Measurements from ENCODE around the gene NRDE2. TPM values are rescaled to one million over a fixed set of nuclear protein-coding genes. Genes with fewer than 3 reads are reported as not detected.

The NRDE2 gene
- 10 to 100 TPM; 18.6 to 21.5 TPM for total RNA-seq
- 31.4 to 41.6 reads per million in 2 donors for total RNA-seq

- Mint-ChIP-seq H3K36me3 (ENCODE audit: low read depth) (no peaks in the 10 kb centered on the region), H3K27me3 (peaks cover 14% of the 10 kb centered on the region), H3K27ac (peak within 1 kb of the TSS; percentile 92), H3K4me1 (peaks cover 19% of the 10 kb centered on the region), H3K4me3 (peak within 1 kb of the TSS; percentile 90)
- peak; percentile 79 to 81 (median 81) for DNase-seq
- peak; percentile 96 for ATAC-seq
- H3K9me3 ChIP-seq (ENCODE audit: control insufficient read depth, low read length, poor library complexity, severe bottlenecking), result no peaks in the 10 kb centered on the region
Measured at GRCh38 chr14:90331497-90332270, at the start of gene NRDE2. TSS of gene NRDE2 (minus strand) at chr14:90331941. CDS start at chr14:90331904, 37 bp downstream.

GRCh38 chr14:90381011-90381786, 49.5 kb upstream of the NRDE2 start:
- Mint-ChIP-seq H3K27ac (no peak overlapping the region), H3K4me3 (peak overlapping the region; percentile 33), H3K27me3 (no peaks in the 10 kb centered on the region), H3K36me3 (ENCODE audit: low read depth) (no peaks in the 10 kb centered on the region), H3K4me1 (peaks cover 11% of the 10 kb centered on the region)
- H3K9me3 ChIP-seq (ENCODE audit: control insufficient read depth, low read length, poor library complexity, severe bottlenecking), result no peaks in the 10 kb centered on the region
- DNase-seq (no peak), ATAC-seq (no peak)

GRCh38 chr14:90379106-90379505, 47.4 kb upstream of the NRDE2 start:
- Mint-ChIP-seq H3K36me3 (ENCODE audit: low read depth) (no peaks in the 10 kb centered on the region), H3K27me3 (no peaks in the 10 kb centered on the region), H3K27ac (no peak overlapping the region), H3K4me3 (no peak overlapping the region), H3K4me1 (peaks cover 7% of the 10 kb centered on the region)
- DNase-seq, result no peak
- ATAC-seq, result no peak
- H3K9me3 ChIP-seq (ENCODE audit: control insufficient read depth, low read length, poor library complexity, severe bottlenecking), result no peaks in the 10 kb centered on the region

- DNase-seq (no peak), ATAC-seq (no peak)
- Mint-ChIP-seq H3K36me3 (ENCODE audit: low read depth) (no peaks in the 10 kb centered on the region), H3K4me3 (no peak overlapping the region), H3K27ac (no peak overlapping the region), H3K27me3 (no peaks in the 10 kb centered on the region), H3K4me1 (peaks cover 7% of the 10 kb centered on the region)
- H3K9me3 ChIP-seq (ENCODE audit: control insufficient read depth, low read length, poor library complexity, severe bottlenecking), result no peaks in the 10 kb centered on the region
Measured at GRCh38 chr14:90378249-90378648, 46.5 kb upstream of the NRDE2 start.

GRCh38 chr14:90375934-90376333, 44.2 kb upstream of the NRDE2 start:
- H3K9me3 ChIP-seq (ENCODE audit: control insufficient read depth, low read length, poor library complexity, severe bottlenecking), result no peaks in the 10 kb centered on the region
- Mint-ChIP-seq H3K27ac (peak overlapping the region; percentile 21), H3K36me3 (ENCODE audit: low read depth) (no peaks in the 10 kb centered on the region), H3K4me1 (peaks cover 3% of the 10 kb centered on the region), H3K4me3 (no peak overlapping the region), H3K27me3 (no peaks in the 10 kb centered on the region)
- no peak for ATAC-seq
- no peak for DNase-seq

- ATAC-seq, result no peak
- H3K9me3 ChIP-seq (ENCODE audit: control insufficient read depth, low read length, poor library complexity, severe bottlenecking), result no peaks in the 10 kb centered on the region
- Mint-ChIP-seq H3K4me1 (peaks cover 3% of the 10 kb centered on the region), H3K36me3 (ENCODE audit: low read depth) (no peaks in the 10 kb centered on the region), H3K27me3 (peaks cover 4% of the 10 kb centered on the region), H3K27ac (no peak overlapping the region), H3K4me3 (no peak overlapping the region)
- DNase-seq, result no peak
Measured at GRCh38 chr14:90374813-90375212, 43.1 kb upstream of the NRDE2 start.

- H3K4me3 Mint-ChIP-seq, result no peak overlapping the region
- ATAC-seq (no peak), DNase-seq (no peak)
- no peaks in the 10 kb centered on the region for H3K36me3 Mint-ChIP-seq (ENCODE audit: low read depth)
- H3K4me1 Mint-ChIP-seq, result no peaks in the 10 kb centered on the region
- H3K27ac Mint-ChIP-seq, result no peak overlapping the region
- H3K9me3 ChIP-seq (ENCODE audit: control insufficient read depth, low read length, poor library complexity, severe bottlenecking), result no peaks in the 10 kb centered on the region
- H3K27me3 Mint-ChIP-seq, result peaks cover 4% of the 10 kb centered on the region
Measured at GRCh38 chr14:90373887-90374286, 42.1 kb upstream of the NRDE2 start.

- peaks cover 4% of the 10 kb centered on the region for H3K27me3 Mint-ChIP-seq
- H3K9me3 ChIP-seq (ENCODE audit: control insufficient read depth, low read length, poor library complexity, severe bottlenecking), result no peaks in the 10 kb centered on the region
- ATAC-seq (peak; percentile 90), DNase-seq (no peak)
- H3K36me3 Mint-ChIP-seq (ENCODE audit: low read depth), result no peaks in the 10 kb centered on the region
- H3K4me1 Mint-ChIP-seq, result peaks cover 2% of the 10 kb centered on the region
- no peak overlapping the region for H3K4me3 Mint-ChIP-seq
- H3K27ac Mint-ChIP-seq, result no peak overlapping the region
Measured at GRCh38 chr14:90368946-90369721, 37.4 kb upstream of the NRDE2 start.

GRCh38 chr14:90362558-90362896, 30.8 kb upstream of the NRDE2 start:
- Mint-ChIP-seq H3K4me3 (no peak overlapping the region), H3K4me1 (peaks cover 2% of the 10 kb centered on the region), H3K27me3 (peaks cover 21% of the 10 kb centered on the region), H3K27ac (no peak overlapping the region), H3K36me3 (ENCODE audit: low read depth) (peaks cover 2% of the 10 kb centered on the region)
- DNase-seq, result no peak
- no peaks in the 10 kb centered on the region for H3K9me3 ChIP-seq (ENCODE audit: control insufficient read depth, low read length, poor library complexity, severe bottlenecking)
- no peak for ATAC-seq

- H3K36me3 Mint-ChIP-seq (ENCODE audit: low read depth), result peaks cover 2% of the 10 kb centered on the region
- no peak overlapping the region for H3K4me3 Mint-ChIP-seq
- H3K9me3 ChIP-seq (ENCODE audit: control insufficient read depth, low read length, poor library complexity, severe bottlenecking), result no peaks in the 10 kb centered on the region
- peaks cover 21% of the 10 kb centered on the region for H3K27me3 Mint-ChIP-seq
- peaks cover 2% of the 10 kb centered on the region for H3K4me1 Mint-ChIP-seq
- no peak for DNase-seq
- no peak for ATAC-seq
- no peak overlapping the region for H3K27ac Mint-ChIP-seq
Measured at GRCh38 chr14:90361865-90362557, 30.3 kb upstream of the NRDE2 start.

GRCh38 chr14:90358359-90358758, 26.6 kb upstream of the NRDE2 start:
- H3K4me1 Mint-ChIP-seq, result no peaks in the 10 kb centered on the region
- H3K36me3 Mint-ChIP-seq (ENCODE audit: low read depth), result peaks cover 2% of the 10 kb centered on the region
- ATAC-seq, result no peak
- peaks cover 31% of the 10 kb centered on the region for H3K27me3 Mint-ChIP-seq
- no peak overlapping the region for H3K4me3 Mint-ChIP-seq
- H3K27ac Mint-ChIP-seq, result no peak overlapping the region
- DNase-seq, result no peak
- no peaks in the 10 kb centered on the region for H3K9me3 ChIP-seq (ENCODE audit: control insufficient read depth, low read length, poor library complexity, severe bottlenecking)

GRCh38 chr14:90356925-90357324, 25.2 kb upstream of the NRDE2 start:
- H3K4me3 Mint-ChIP-seq, result no peak overlapping the region
- H3K9me3 ChIP-seq (ENCODE audit: control insufficient read depth, low read length, poor library complexity, severe bottlenecking), result no peaks in the 10 kb centered on the region

More at GRCh38 chr14:90356925-90357324, 25.2 kb upstream of the NRDE2 start:
- Mint-ChIP-seq H3K4me1 (no peaks in the 10 kb centered on the region), H3K27ac (no peak overlapping the region), H3K27me3 (peaks cover 20% of the 10 kb centered on the region), H3K36me3 (ENCODE audit: low read depth) (no peaks in the 10 kb centered on the region)
- DNase-seq (no peak), ATAC-seq (no peak)
